Central memory CD8-positive, alpha-beta T cell (primary cell): ENCODE data around the gene FNDC5.

Experiments
- ATAC-seq: fragments of 150-1000 bp; cut with Tn5 transposase; replicated peaks from 2 replicates; pipeline ENCODE4 v1.10.0; 2022; ENCODE audit warnings: mild to moderate bottlenecking, moderate FRiP score, moderate number of reproducible peaks; ENCODE audit not compliant: poor library complexity, severe bottlenecking; ENCODE audit errors: extremely low read depth
- DNase-seq, 2 donors: peaks; one replicate each; pipeline ENCODE4 v3.0.0; 2021; ENCODE audit warnings: low spot score in 2 of 2
- H3K27ac Mint-ChIP-seq: one replicate; pipeline ENCODE4 v1.8.0; 2022; ENCODE audit warnings: low read depth, mild to moderate bottlenecking, moderate library complexity, mixed read lengths
- H3K27me3 Mint-ChIP-seq: one replicate; pipeline ENCODE4 v1.8.0; 2022; ENCODE audit warnings: mixed read lengths
- H3K36me3 Mint-ChIP-seq: one replicate; pipeline ENCODE4 v1.8.0; 2022; ENCODE audit warnings: mild to moderate bottlenecking, moderate library complexity, mixed read lengths; ENCODE audit not compliant: insufficient read depth
- H3K4me1 Mint-ChIP-seq: one replicate; pipeline ENCODE4 v1.8.0; 2022; ENCODE audit warnings: mixed read lengths
- H3K4me3 Mint-ChIP-seq: one replicate; pipeline ENCODE4 v1.8.0; 2022; ENCODE audit warnings: mild to moderate bottlenecking, moderate library complexity, mixed read lengths
- H3K9me3 Mint-ChIP-seq: one replicate; pipeline ENCODE4 v1.8.0; 2022; ENCODE audit warnings: mixed read lengths

FNDC5 gene

GRCh38 chr1:32863881-32864245, 6.8 kb downstream of the FNDC5 start:
- no peak for DNase-seq
- H3K36me3 Mint-ChIP-seq: peaks cover 9% of the 10 kb centered on the region
- H3K4me1 Mint-ChIP-seq: peaks cover 11% of the 10 kb centered on the region
- ATAC-seq: no peak
- no peak overlapping the region for H3K27ac Mint-ChIP-seq
- H3K9me3 Mint-ChIP-seq: no peaks in the 10 kb centered on the region
- no peak overlapping the region for H3K4me3 Mint-ChIP-seq
- peaks cover 1% of the 10 kb centered on the region for H3K27me3 Mint-ChIP-seq

GRCh38 chr1:32863218-32863880, 7.4 kb downstream of the FNDC5 start:
- Mint-ChIP-seq H3K27ac (no peak overlapping the region), H3K4me1 (peaks cover 11% of the 10 kb centered on the region), H3K9me3 (no peaks in the 10 kb centered on the region), H3K4me3 (no peak overlapping the region), H3K36me3 (peaks cover 9% of the 10 kb centered on the region), H3K27me3 (no peaks in the 10 kb centered on the region)
- ATAC-seq (no peak), DNase-seq (no peak)

- H3K4me3 Mint-ChIP-seq: no peak overlapping the region
- peaks cover 19% of the 10 kb centered on the region for H3K36me3 Mint-ChIP-seq
- H3K27me3 Mint-ChIP-seq: no peaks in the 10 kb centered on the region
- no peak for DNase-seq
- no peak overlapping the region for H3K27ac Mint-ChIP-seq
- H3K4me1 Mint-ChIP-seq: peaks cover 11% of the 10 kb centered on the region
- H3K9me3 Mint-ChIP-seq: no peaks in the 10 kb centered on the region
- ATAC-seq: no peak
These were observed 8.6 kb downstream of the FNDC5 start for GRCh38 chr1:32861904-32862695.

GRCh38 chr1:32860566-32860965, 10.1 kb downstream of the FNDC5 start:
- DNase-seq: no peak
- no peak for ATAC-seq
- H3K27ac Mint-ChIP-seq: no peak overlapping the region
- peaks cover 11% of the 10 kb centered on the region for H3K4me1 Mint-ChIP-seq
- no peak overlapping the region for H3K4me3 Mint-ChIP-seq
- H3K36me3 Mint-ChIP-seq: peaks cover 30% of the 10 kb centered on the region
- no peaks in the 10 kb centered on the region for H3K27me3 Mint-ChIP-seq
- H3K9me3 Mint-ChIP-seq: no peaks in the 10 kb centered on the region

- Mint-ChIP-seq H3K4me3 (no peak overlapping the region), H3K9me3 (no peaks in the 10 kb centered on the region), H3K36me3 (peaks cover 36% of the 10 kb centered on the region), H3K4me1 (peaks cover 10% of the 10 kb centered on the region), H3K27me3 (no peaks in the 10 kb centered on the region), H3K27ac (no peak overlapping the region)
- no peak for ATAC-seq
- DNase-seq: no peak
These were observed 10.8 kb downstream of the FNDC5 start for GRCh38 chr1:32859915-32860314.

- no peak for ATAC-seq
- Mint-ChIP-seq H3K27ac (peak overlapping the region; percentile 32), H3K36me3 (peaks cover 45% of the 10 kb centered on the region), H3K9me3 (no peaks in the 10 kb centered on the region), H3K4me3 (no peak overlapping the region), H3K4me1 (peaks cover 6% of the 10 kb centered on the region), H3K27me3 (no peaks in the 10 kb centered on the region)
- DNase-seq: no peak
These were observed 11.9 kb downstream of the FNDC5 start for GRCh38 chr1:32858791-32859190.

GRCh38 chr1:32858136-32858535, 12.6 kb downstream of the FNDC5 start:
- DNase-seq: no peak
- Mint-ChIP-seq H3K27ac (no peak overlapping the region), H3K4me1 (peaks cover 6% of the 10 kb centered on the region), H3K27me3 (no peaks in the 10 kb centered on the region), H3K9me3 (no peaks in the 10 kb centered on the region), H3K36me3 (peaks cover 51% of the 10 kb centered on the region), H3K4me3 (no peak overlapping the region)
- ATAC-seq: no peak

- Mint-ChIP-seq H3K36me3 (peaks cover 55% of the 10 kb centered on the region), H3K27ac (no peak overlapping the region), H3K9me3 (no peaks in the 10 kb centered on the region)
These were observed 14.7 kb downstream of the FNDC5 start for GRCh38 chr1:32855861-32856617.

GRCh38 chr1:32848354-32849063, 22.2 kb downstream of the FNDC5 start:
- Mint-ChIP-seq H3K4me1 (no peaks in the 10 kb centered on the region), H3K9me3 (no peaks in the 10 kb centered on the region), H3K27me3 (no peaks in the 10 kb centered on the region), H3K36me3 (peaks cover 34% of the 10 kb centered on the region), H3K4me3 (no peak overlapping the region), H3K27ac (no peak overlapping the region)
- ATAC-seq (no peak), DNase-seq (no peak)

More at GRCh38 chr1:32855861-32856617, 14.7 kb downstream of the FNDC5 start:
- H3K4me3 Mint-ChIP-seq: no peak overlapping the region
- DNase-seq (no peak), ATAC-seq (no peak)
- H3K27me3 Mint-ChIP-seq: no peaks in the 10 kb centered on the region
- H3K4me1 Mint-ChIP-seq: peaks cover 6% of the 10 kb centered on the region

GRCh38 chr1:32831878-32832277, 38.8 kb downstream of the FNDC5 start:
- no peak for ATAC-seq

GRCh38 chr1:32830092-32830852, 40.4 kb downstream of the FNDC5 start:
- no peak for ATAC-seq
- Mint-ChIP-seq H3K27ac (no peak overlapping the region), H3K9me3 (no peaks in the 10 kb centered on the region), H3K4me3 (no peak overlapping the region), H3K4me1 (peaks cover 29% of the 10 kb centered on the region), H3K27me3 (no peaks in the 10 kb centered on the region), H3K36me3 (peaks cover 78% of the 10 kb centered on the region)
- no peak for DNase-seq

More at GRCh38 chr1:32831878-32832277, 38.8 kb downstream of the FNDC5 start:
- H3K4me3 Mint-ChIP-seq: no peak overlapping the region
- no peaks in the 10 kb centered on the region for H3K9me3 Mint-ChIP-seq
- H3K27ac Mint-ChIP-seq: peak overlapping the region; percentile 50
- H3K36me3 Mint-ChIP-seq: peaks cover 71% of the 10 kb centered on the region
- H3K27me3 Mint-ChIP-seq: no peaks in the 10 kb centered on the region
- H3K4me1 Mint-ChIP-seq: peaks cover 25% of the 10 kb centered on the region
- DNase-seq: no peak

- H3K4me3 Mint-ChIP-seq: no peak overlapping the region
- peaks cover 23% of the 10 kb centered on the region for H3K4me1 Mint-ChIP-seq
- ATAC-seq (no peak), DNase-seq (no peak)
- H3K27ac Mint-ChIP-seq: no peak overlapping the region
- H3K36me3 Mint-ChIP-seq: peaks cover 70% of the 10 kb centered on the region
- no peaks in the 10 kb centered on the region for H3K27me3 Mint-ChIP-seq
- no peaks in the 10 kb centered on the region for H3K9me3 Mint-ChIP-seq
These were observed 42.4 kb downstream of the FNDC5 start for GRCh38 chr1:32828341-32828740.
